ENCODE results near the gene PHLDA1.
"Not testable (repeated sequence)": the region's sequence is repeated elsewhere in the genome, so short reads cannot be mapped to it uniquely, and the experiment has no call there.

The PHLDA1 gene

GRCh38 chr12:76018672-76019071 is 12.9 kb downstream of the PHLDA1 start:
- DNase-seq (ENCODE audit: low read depth in 2 of 2, low spot score in 1 of 2): no peak

- no peak for DNase-seq (ENCODE audit: low read depth in 2 of 2, low spot score in 1 of 2)
These were observed 13.5 kb downstream of the PHLDA1 start for GRCh38 chr12:76018111-76018510.

- no peak for DNase-seq (ENCODE audit: low read depth in 2 of 2, low spot score in 1 of 2)
These were observed 17.6 kb downstream of the PHLDA1 start for GRCh38 chr12:76014007-76014406.

- DNase-seq (ENCODE audit: low read depth in 2 of 2, low spot score in 1 of 2): no peak
These were observed 18.0 kb downstream of the PHLDA1 start for GRCh38 chr12:76013603-76014002.

- DNase-seq (ENCODE audit: low read depth in 2 of 2, low spot score in 1 of 2): no peak
These were observed 18.9 kb downstream of the PHLDA1 start for GRCh38 chr12:76012644-76013043.

GRCh38 chr12:76010732-76011458 is 20.7 kb downstream of the PHLDA1 start:
- DNase-seq (ENCODE audit: low read depth in 2 of 2, low spot score in 1 of 2): no peak

GRCh38 chr12:76008428-76008827 is 23.1 kb downstream of the PHLDA1 start:
- DNase-seq (ENCODE audit: low read depth in 2 of 2, low spot score in 1 of 2): no peak

- DNase-seq (ENCODE audit: low read depth in 2 of 2, low spot score in 1 of 2): no peak
These were observed 23.9 kb downstream of the PHLDA1 start for GRCh38 chr12:76007640-76008039.

- no peak for DNase-seq (ENCODE audit: low read depth in 2 of 2, low spot score in 1 of 2)
These were observed 25.3 kb downstream of the PHLDA1 start for GRCh38 chr12:76006028-76006925.

GRCh38 chr12:76003355-76003638 is 28.3 kb downstream of the PHLDA1 start:
- DNase-seq (ENCODE audit: low read depth in 2 of 2, low spot score in 1 of 2): no peak

GRCh38 chr12:76002598-76003354 is 28.8 kb downstream of the PHLDA1 start:
- no peak for DNase-seq (ENCODE audit: low read depth in 2 of 2, low spot score in 1 of 2)

- no peak for DNase-seq (ENCODE audit: low read depth in 2 of 2, low spot score in 1 of 2)
These were observed 33.1 kb downstream of the PHLDA1 start for GRCh38 chr12:75998292-75999063.

- DNase-seq (ENCODE audit: low read depth in 2 of 2, low spot score in 1 of 2): no peak
These were observed 33.9 kb downstream of the PHLDA1 start for GRCh38 chr12:75997658-75998057.

- DNase-seq (ENCODE audit: low read depth in 2 of 2, low spot score in 1 of 2): no peak
These were observed 34.6 kb downstream of the PHLDA1 start for GRCh38 chr12:75996861-75997447.

GRCh38 chr12:75995691-75996090 is 35.9 kb downstream of the PHLDA1 start:
- DNase-seq (ENCODE audit: low read depth in 2 of 2, low spot score in 1 of 2): no peak

GRCh38 chr12:75994069-75994740 is 37.4 kb downstream of the PHLDA1 start:
- DNase-seq (ENCODE audit: low read depth in 2 of 2, low spot score in 1 of 2): no peak

GRCh38 chr12:75991753-75992152 is 39.8 kb downstream of the PHLDA1 start:
- no peak for DNase-seq (ENCODE audit: low read depth in 2 of 2, low spot score in 1 of 2)

GRCh38 chr12:75990189-75990912 is 41.2 kb downstream of the PHLDA1 start:
- no peak for DNase-seq (ENCODE audit: low read depth in 2 of 2, low spot score in 1 of 2)

GRCh38 chr12:75987709-75988108 is 43.9 kb downstream of the PHLDA1 start:
- DNase-seq (ENCODE audit: low read depth in 2 of 2, low spot score in 1 of 2): not testable (repeated sequence)
